Psoas muscle (tissue), 8 donors: ENCODE data around the gene CASZ1. TPM values are rescaled to one million over a fixed set of nuclear protein-coding genes. Genes with fewer than 3 reads are reported as not detected.

Experiments used
- ATAC-seq, 4 donors: fragments of 200-7000 bp; cut with Tn5 transposase; one replicate each; pipeline ENCODE4 v1.9.1; 2020; ENCODE audit warnings: moderate library complexity in 3 of 4, mild to moderate bottlenecking in 2 of 4
- DNase-seq, 2 donors: peaks; one replicate each; pipeline ENCODE4 v3.0.0-alpha.2; 2020
- H3K27ac ChIP-seq: fragments of 200-600 bp; one replicate; pipeline ENCODE4 v1.8.0; 2022
- H3K27me3 ChIP-seq, 3 donors: fragments of 200-600 bp in 1 of 3; one replicate each; pipeline versions ENCODE4 v1.6.1 to v1.8.0; 2013 to 2022; ENCODE audit warnings: low read length in 2 of 3, mild to moderate bottlenecking in 2 of 3, moderate library complexity in 1 of 3; ENCODE audit not compliant: insufficient read depth in 3 of 3
- H3K36me3 ChIP-seq, 2 donors: fragments of 200-600 bp in 1 of 2; one replicate each; pipeline versions ENCODE4 v1.6.1 to v1.8.0; 2013 to 2022; ENCODE audit warnings: low read depth in 1 of 2, mild to moderate bottlenecking in 1 of 2, moderate library complexity in 1 of 2; ENCODE audit not compliant: insufficient read depth in 1 of 2
- H3K4me1 ChIP-seq: fragments of 200-600 bp; one replicate; pipeline ENCODE4 v1.8.0; 2022
- H3K4me3 ChIP-seq: fragments of 200-600 bp; one replicate; pipeline ENCODE4 v1.8.0; 2022; ENCODE audit warnings: mild to moderate bottlenecking
- H3K9me3 ChIP-seq: fragments of 200-600 bp; one replicate; pipeline ENCODE4 v1.8.0; 2022
- CTCF ChIP-seq: fragments of 200-600 bp; IDR thresholded peaks from one replicate; pipeline ENCODE4 v1.8.0; 2022; ENCODE audit warnings: antibody characterized with exemption
- WGBS, 3 donors: extraction: QIAGEN DNeasy Blood & Tissue Kit; methylation state at CpG; one replicate each; pipeline versions ENCODE4 v1.1.6 to v1.1.7; 2013; 5-methylcytosine and 5-hydroxymethylcytosine counted together
- intact Hi-C, 2 donors: fragments of 100-400 bp; cut with DNase I; formaldehyde crosslinking; loops; one replicate each; pipeline versions ENCODE4 v1.11.0 to v1.14.2; 2022
- polyA plus RNA-seq, 3 donors: library from polyadenylated mRNA; stranded (reverse); fragments of 200-250 nt; gene quantifications; one replicate each; pipeline ENCODE4 v1.2.3, GENCODE V29; 2013
- total RNA-seq, 4 donors: library from RNA; stranded (reverse); fragmentation: NEBNext Ultra II Directional in 2 of 4; extraction: Animal tissue kit (Norgen Biotek cat#: 25700) in 2 of 4; gene quantifications; one replicate each; pipeline versions ENCODE4 v1.2.1 to v1.2.4, GENCODE V29; 2021 to 2023
- donor health status: healthy with polysubstance abuse.
- donor health status: DM: no; HTN: no; CAD: no; lungs with moderate emphysema.
- donor health status: Bipolar disorder and iron deficiency.
- donor health status: healthy.
- donor health status: DM: yes; HTN: yes; CAD: no.
- donor health status: DM: no; HTN: no; CAD: no.
- donor health status: DM: no; HTN: no; CAD: no.
- donor health status: DM: yes; HTN: yes; CAD: no.

Gene CASZ1
- total and polyA plus RNA-seq, 7 donors: 2.6 to 83.3 (median 53.1) TPM

GRCh38 chr1:10678852-10679251 is 117.6 kb downstream of the CASZ1 start:
- H3K4me3 ChIP-seq: no peak overlapping the region
- peak overlapping the region; percentile 36 for H3K27ac ChIP-seq
- TF ChIP-seq CTCF: no peak
- no peaks in the 10 kb centered on the region for H3K9me3 ChIP-seq
- intact Hi-C loops: loop anchor here in 1 of 2 donors (5.0 kb wide), 1 partner anchor 162 kb away; no protein-coding TSS in a partner anchor
- ATAC-seq (no peak), DNase-seq (no peak)
- H3K4me1 ChIP-seq: peaks cover 74% of the 10 kb centered on the region
- H3K27me3 ChIP-seq: no peaks in the 10 kb centered on the region
- WGBS, 3 donors: 88 to 97% (median 89%) methylated on average over 11 of the region's 11 CpGs
- H3K36me3 ChIP-seq: no peaks in the 10 kb centered on the region

- intact Hi-C loops: loop anchor here in 1 of 2 donors (5.0 kb wide), 1 partner anchor 161 kb away; no protein-coding TSS in a partner anchor
- H3K36me3 ChIP-seq: no peaks in the 10 kb centered on the region
- peak overlapping the region; percentile 63 for H3K27ac ChIP-seq
- no peak for DNase-seq
- 87 to 92% (median 89%) methylated on average over 23 of the region's 23 CpGs for WGBS, 3 donors
- ATAC-seq: no peak
- H3K4me1 ChIP-seq: peaks cover 69% of the 10 kb centered on the region
- no peak overlapping the region for H3K4me3 ChIP-seq
- no peak for TF ChIP-seq CTCF
- no peaks in the 10 kb centered on the region for H3K9me3 ChIP-seq
- H3K27me3 ChIP-seq: no peaks in the 10 kb centered on the region
These were observed 118.0 kb downstream of the CASZ1 start for GRCh38 chr1:10678402-10678801.

GRCh38 chr1:10677491-10678391 is 118.7 kb downstream of the CASZ1 start:
- intact Hi-C loops: loop anchor here in 1 of 2 donors (5.0 kb wide), 1 partner anchor 160 kb away; no protein-coding TSS in a partner anchor
- no peaks in the 10 kb centered on the region for H3K9me3 ChIP-seq
- no peak for DNase-seq
- H3K36me3 ChIP-seq: no peaks in the 10 kb centered on the region
- TF ChIP-seq CTCF: no peak
- ATAC-seq: peak in 3 of 4 donors; percentile 13 to 37 (median 33)
- no peaks in the 10 kb centered on the region for H3K27me3 ChIP-seq
- H3K4me1 ChIP-seq: peaks cover 63% of the 10 kb centered on the region
- no peak overlapping the region for H3K4me3 ChIP-seq
- WGBS, 3 donors: 49 to 66% (median 50%) methylated on average over 27 of the region's 27 CpGs
- peak overlapping the region; percentile 63 for H3K27ac ChIP-seq

DNA sequence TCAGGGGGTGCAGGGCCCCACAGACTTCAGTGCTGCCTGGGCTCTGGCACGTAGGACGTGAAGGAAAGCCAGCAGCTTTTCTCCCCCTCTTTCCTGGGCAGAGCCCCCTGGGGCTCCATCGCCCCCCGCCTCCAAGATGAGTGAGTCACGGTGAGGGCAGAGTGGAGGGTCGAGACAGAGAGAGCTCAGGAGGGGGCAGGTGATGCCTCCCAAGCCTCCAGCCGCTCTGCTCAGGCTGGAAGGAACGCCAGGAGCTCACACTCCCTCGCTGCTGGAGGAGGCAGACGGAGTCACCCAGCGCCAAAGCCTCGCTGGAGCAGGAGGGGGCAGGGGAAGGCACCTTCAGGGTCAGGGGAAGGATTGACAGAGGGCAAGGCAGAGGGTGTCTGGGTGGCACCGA is 119.5 kb downstream of the CASZ1 start:
- Histone ChIP-seq H3K4me3 (no peak overlapping the region), H3K27me3 (no peaks in the 10 kb centered on the region), H3K9me3 (no peaks in the 10 kb centered on the region), H3K4me1 (peaks cover 60% of the 10 kb centered on the region), H3K36me3 (no peaks in the 10 kb centered on the region), H3K27ac (peak overlapping the region; percentile 63)
- DNase-seq (no peak), ATAC-seq (peak in 2 of 4 donors; percentile 0 to 3)
- intact Hi-C loops: loop anchor here in 1 of 2 donors (5.0 kb wide), 1 partner anchor 160 kb away; no protein-coding TSS in a partner anchor
- WGBS, 3 donors: 68 to 74% (median 73%) methylated on average over 13 of the region's 13 CpGs
- TF ChIP-seq CTCF: no peak
